AG09319 (cell line): ENCODE measurements around the gene SYCE3.
"Not testable (repeated sequence)": the region's sequence is repeated elsewhere in the genome, so short reads cannot be mapped to it uniquely, and the experiment has no call there.

ENCODE experiments used
- DNase-seq: peaks from one replicate; pipeline ENCODE4 v3.0.0-alpha.2; 2010; ENCODE audit warnings: low read depth; ENCODE audit errors: extremely low read depth
- CTCF ChIP-seq: IDR thresholded peaks from 2 replicates; pipeline ENCODE4 v1.5.1; 2011; ENCODE audit warnings: low read depth, mild to moderate bottlenecking, inconsistent platforms, low read length, moderate library complexity

The SYCE3 gene

GRCh38 chr22:50537765-50538164, 25.0 kb downstream of the SYCE3 start:
- DNase-seq, result no peak
- no peak for TF ChIP-seq CTCF

- TF ChIP-seq CTCF, result no peak
- DNase-seq, result no peak
These were observed 26.5 kb downstream of the SYCE3 start for GRCh38 chr22:50536226-50536625.

- no peak for TF ChIP-seq CTCF
- DNase-seq, result no peak
These were observed 27.6 kb downstream of the SYCE3 start for GRCh38 chr22:50535113-50535512.

- not testable (repeated sequence) for DNase-seq
These were observed 28.6 kb downstream of the SYCE3 start for GRCh38 chr22:50533856-50534711.

GRCh38 chr22:50532824-50533796, 29.6 kb downstream of the SYCE3 start:
- no peak for TF ChIP-seq CTCF
- no peak for DNase-seq

GRCh38 chr22:50531962-50532674, 30.6 kb downstream of the SYCE3 start:
- DNase-seq, result no peak
- TF ChIP-seq CTCF, result no peak

GRCh38 chr22:50531546-50531961, 31.2 kb downstream of the SYCE3 start:
- no peak for DNase-seq
- no peak for TF ChIP-seq CTCF
